Mesenchymal stem cell (in vitro differentiated cells and primary cell): ENCODE measurements around the gene MSLN.

Experiments
- DNase-seq: peaks from one replicate; pipeline ENCODE4 v3.0.0-alpha.2; 2013
- H2AFZ ChIP-seq: one replicate; pipeline ENCODE4 v1.6.1; 2013; ENCODE audit warnings: low read depth, mild to moderate bottlenecking, control low read depth, inconsistent platforms, low read length, moderate library complexity
- H2AK5ac ChIP-seq: 2 replicates; pipeline ENCODE4 v1.6.1; 2013; ENCODE audit warnings: low read length, moderate library complexity, mild to moderate bottlenecking, inconsistent platforms; ENCODE audit not compliant: severe bottlenecking
- H2BK120ac ChIP-seq: one replicate; pipeline ENCODE4 v1.6.1; 2013; ENCODE audit warnings: low read depth, mild to moderate bottlenecking, inconsistent platforms, low read length, moderate library complexity
- H2BK12ac ChIP-seq, 2 experiments: one replicate each; pipeline ENCODE4 v1.6.1; 2013; ENCODE audit warnings: inconsistent platforms in 2 of 2, low read length in 2 of 2, mild to moderate bottlenecking in 2 of 2, moderate library complexity in 2 of 2, control low read depth in 1 of 2
- H2BK15ac ChIP-seq: one replicate; pipeline ENCODE4 v1.6.1; 2013; ENCODE audit warnings: mild to moderate bottlenecking, low read depth, inconsistent platforms; ENCODE audit not compliant: poor library complexity, severe bottlenecking
- H2BK5ac ChIP-seq: 2 replicates; pipeline ENCODE4 v1.6.1; 2013; ENCODE audit warnings: low read depth, mild to moderate bottlenecking, low read length, control low read depth, inconsistent platforms; ENCODE audit not compliant: poor library complexity, severe bottlenecking
- H3K14ac ChIP-seq, 2 experiments: one replicate each; pipeline ENCODE4 v1.6.1; 2013; ENCODE audit warnings: inconsistent platforms in 2 of 2, low read length in 2 of 2, control low read depth in 1 of 2, mild to moderate bottlenecking in 1 of 2, moderate library complexity in 1 of 2
- H3K18ac ChIP-seq, 2 experiments: one replicate each; pipeline ENCODE4 v1.6.1; 2013; ENCODE audit warnings: inconsistent platforms in 2 of 2, low read length in 2 of 2, control low read depth in 1 of 2, low read depth in 1 of 2, mild to moderate bottlenecking in 1 of 2
- H3K23ac ChIP-seq, 2 experiments: one replicate each; pipeline ENCODE4 v1.6.1; 2013; ENCODE audit warnings: inconsistent platforms in 2 of 2, low read length in 2 of 2, mild to moderate bottlenecking in 2 of 2, moderate library complexity in 2 of 2, control low read depth in 1 of 2
- H3K27ac ChIP-seq: 2 replicates; pipeline ENCODE4 v1.5.1; 2013; ENCODE audit warnings: mild to moderate bottlenecking, moderate library complexity, low read length, control low read depth, inconsistent platforms; ENCODE audit not compliant: poor library complexity, severe bottlenecking
- H3K27me3 ChIP-seq, 2 experiments: 2 replicates each; pipeline versions ENCODE4 v1.6.1 to v1.7.0; 2013; ENCODE audit warnings: low read length in 2 of 2, mild to moderate bottlenecking in 2 of 2, moderate library complexity in 2 of 2, control low read depth in 1 of 2, inconsistent platforms in 1 of 2; ENCODE audit not compliant: control insufficient read depth in 1 of 2, insufficient read depth in 1 of 2
- H3K36me3 ChIP-seq, 2 experiments: 2 replicates each; pipeline versions ENCODE4 v1.6.1 to v1.7.0; 2013; ENCODE audit warnings: low read length in 2 of 2, control low read depth in 1 of 2, inconsistent platforms in 1 of 2, low read depth in 1 of 2, mild to moderate bottlenecking in 1 of 2; ENCODE audit not compliant: insufficient read depth in 2 of 2, control insufficient read depth in 1 of 2
- H3K4ac ChIP-seq, 2 experiments: one replicate each; pipeline ENCODE4 v1.6.1; 2013; ENCODE audit warnings: inconsistent platforms in 2 of 2, low read length in 2 of 2, mild to moderate bottlenecking in 2 of 2, moderate library complexity in 2 of 2, control low read depth in 1 of 2, low read depth in 1 of 2
- H3K4me1 ChIP-seq: 2 replicates; pipeline ENCODE4 v1.6.1; 2013; ENCODE audit warnings: low read depth, low read length, control low read depth; ENCODE audit not compliant: control insufficient read depth, insufficient read depth
- H3K4me2 ChIP-seq: 2 replicates; pipeline ENCODE4 v1.6.1; 2013; ENCODE audit warnings: low read length, mild to moderate bottlenecking, inconsistent platforms; ENCODE audit not compliant: poor library complexity, severe bottlenecking
- H3K4me3 ChIP-seq, 2 experiments: 2 replicates each; pipeline versions ENCODE4 v1.5.1 to v1.7.0; 2013; ENCODE audit warnings: low read length in 2 of 2, mild to moderate bottlenecking in 2 of 2, control low read depth in 1 of 2, low read depth in 1 of 2; ENCODE audit not compliant: insufficient read depth in 1 of 2
- H3K79me1 ChIP-seq: replicated peaks from 2 replicates; pipeline ENCODE4 v1.6.1; 2013; ENCODE audit warnings: mild to moderate bottlenecking, control low read depth, low read length, inconsistent platforms; ENCODE audit not compliant: poor library complexity, severe bottlenecking
- H3K9ac ChIP-seq: 2 replicates; pipeline ENCODE4 v1.7.0; 2013; ENCODE audit warnings: mild to moderate bottlenecking, low read length, moderate library complexity
- H3K9me3 ChIP-seq: 2 replicates; pipeline ENCODE4 v1.7.0; 2013; ENCODE audit warnings: mild to moderate bottlenecking, low read length; ENCODE audit not compliant: control insufficient read depth
- H4K8ac ChIP-seq: one replicate; pipeline ENCODE4 v1.6.1; 2013; ENCODE audit warnings: inconsistent platforms, mild to moderate bottlenecking, low read length, moderate library complexity
- H4K91ac ChIP-seq: one replicate; pipeline ENCODE4 v1.6.1; 2013; ENCODE audit warnings: mild to moderate bottlenecking, low read length, inconsistent platforms
- WGBS: methylation state at CpG from one replicate; pipeline ENCODE4 v1.1.7; 2013; ENCODE audit warnings: mixed read lengths; 5-methylcytosine and 5-hydroxymethylcytosine counted together

Gene MSLN

DNA sequence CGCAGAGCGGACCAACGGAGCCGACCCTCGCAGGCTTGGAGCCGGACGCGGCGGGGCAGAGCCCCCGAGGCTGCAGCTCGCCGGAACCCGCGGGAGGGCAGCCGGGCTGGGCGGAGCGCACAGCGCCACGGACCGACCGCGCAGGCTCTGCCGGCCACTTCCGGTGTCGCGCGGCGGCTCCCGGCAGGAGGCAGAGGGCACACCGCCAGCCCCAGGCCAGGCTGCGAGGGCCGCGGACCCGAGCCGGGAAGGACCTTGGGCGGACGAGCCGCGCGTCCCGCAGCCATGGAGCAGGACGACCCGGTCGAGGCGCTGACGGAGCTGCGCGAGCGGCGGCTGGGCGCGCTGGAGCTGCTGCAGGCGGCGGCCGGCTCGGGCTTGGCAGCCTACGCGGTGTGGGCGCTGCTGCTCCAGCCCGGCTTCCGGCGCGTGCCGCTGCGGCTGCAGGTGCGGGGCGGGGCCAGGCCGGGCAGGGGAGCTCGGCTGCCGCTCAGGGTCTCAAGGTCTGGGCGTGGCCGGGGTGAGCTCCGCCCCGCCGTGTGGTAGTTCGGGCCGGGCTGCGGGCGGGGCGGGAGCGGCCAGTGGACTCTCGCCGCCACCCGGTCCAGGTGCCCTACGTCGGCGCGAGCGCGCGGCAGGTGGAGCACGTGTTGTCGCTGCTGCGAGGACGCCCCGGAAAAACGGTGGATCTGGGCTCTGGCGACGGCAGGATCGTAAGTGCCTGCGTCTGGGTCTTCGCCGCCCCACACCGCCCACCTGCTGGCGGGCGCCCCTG lies 39.4 kb upstream of the MSLN start, which contains the start of gene ANTKMT:
TSS of gene ANTKMT (plus strand) at position 157 of the 775 bp plus-strand sequence. CDS start at position 286, 129 bp downstream.
- H3K36me3 ChIP-seq = peaks cover 0 to 45% of the 10 kb centered on the region in 2 experiments
- H3K18ac ChIP-seq = peak within 1 kb of the TSS; percentile 99
- H3K23ac ChIP-seq = peak within 1 kb of the TSS in 1 of 2 experiments; percentile 97
- peaks cover 0 to 11% of the 10 kb centered on the region in 2 experiments for H3K27me3 ChIP-seq
- peaks cover 26% of the 10 kb centered on the region for H3K79me1 ChIP-seq
- peak within 1 kb of the TSS; percentile 21 for H2AK5ac ChIP-seq
- 14% methylated on average over 97 of the region's 106 CpGs for WGBS
- peak within 1 kb of the TSS; percentile 99 for H4K91ac ChIP-seq
- peak within 1 kb of the TSS; percentile 97 to 100 for H3K4ac ChIP-seq
- no peaks in the 10 kb centered on the region for H3K9me3 ChIP-seq
- H3K9ac ChIP-seq = peak within 1 kb of the TSS; percentile 90
- H3K27ac ChIP-seq = peak within 1 kb of the TSS; percentile 80
- H2AFZ ChIP-seq = peak within 1 kb of the TSS; percentile 98
- H4K8ac ChIP-seq = peak within 1 kb of the TSS; percentile 99
- H3K14ac ChIP-seq = peak within 1 kb of the TSS in 1 of 2 experiments; percentile 99
- peak within 1 kb of the TSS; percentile 91 for H2BK120ac ChIP-seq
- peak within 1 kb of the TSS; percentile 97 for H3K4me2 ChIP-seq
- peak within 1 kb of the TSS; percentile 90 for H3K4me3 ChIP-seq
- H2BK15ac ChIP-seq = peak within 1 kb of the TSS; percentile 78
- peak within 1 kb of the TSS; percentile 12 to 88 for H2BK12ac ChIP-seq
- DNase-seq = peak; percentile 75
- peaks cover 51% of the 10 kb centered on the region for H3K4me1 ChIP-seq
- peak within 1 kb of the TSS; percentile 74 for H2BK5ac ChIP-seq

DNA sequence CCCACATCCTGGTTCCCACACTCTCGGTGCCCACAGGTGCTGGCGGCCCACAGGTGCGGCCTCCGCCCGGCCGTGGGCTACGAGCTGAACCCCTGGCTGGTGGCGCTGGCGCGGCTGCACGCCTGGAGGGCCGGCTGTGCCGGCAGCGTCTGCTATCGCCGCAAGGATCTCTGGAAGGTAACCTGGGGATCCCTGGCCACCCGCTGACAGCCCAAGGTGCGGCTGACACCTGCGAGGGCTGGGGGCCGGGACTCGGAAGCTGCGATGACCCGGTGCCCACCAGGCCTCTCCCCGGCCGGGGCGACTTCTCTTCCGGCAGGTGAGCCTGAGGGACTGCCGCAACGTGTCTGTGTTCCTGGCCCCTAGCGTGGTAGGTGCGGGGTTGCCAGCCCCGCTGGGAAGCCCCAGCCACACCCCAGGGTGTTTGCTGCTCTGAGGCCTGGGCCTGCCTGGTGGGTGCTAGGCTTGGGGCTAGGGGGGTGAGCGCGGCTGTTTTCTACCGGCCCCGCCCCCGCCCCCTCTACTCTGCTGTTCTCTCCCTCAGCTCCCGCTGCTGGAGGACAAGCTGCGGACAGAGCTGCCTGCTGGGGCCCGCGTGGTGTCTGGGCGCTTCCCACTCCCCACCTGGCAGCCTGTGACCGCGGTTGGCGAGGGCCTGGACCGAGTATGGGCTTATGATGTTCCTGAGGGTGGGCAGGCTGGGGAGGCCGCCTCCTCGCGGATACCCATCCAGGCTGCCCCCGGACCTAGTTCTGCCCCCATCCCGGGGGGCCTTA lies 38.6 kb upstream of the MSLN start:
- Histone ChIP-seq H4K91ac (peak overlapping the region; percentile 99), H4K8ac (no peak overlapping the region), H3K27me3 (peaks cover 0 to 15% of the 10 kb centered on the region in 2 experiments), H3K4me3 (peak overlapping the region; percentile 90), H3K9me3 (no peaks in the 10 kb centered on the region), H3K4ac (peak overlapping the region; percentile 29 to 97), H3K9ac (peak overlapping the region; percentile 90), H3K14ac (peak overlapping the region in 1 of 2 experiments; percentile 99), H3K27ac (no peak overlapping the region), H2BK15ac (peak overlapping the region; percentile 32), H3K36me3 (peaks cover 0 to 39% of the 10 kb centered on the region in 2 experiments), H3K79me1 (peaks cover 23% of the 10 kb centered on the region), H3K18ac (peak overlapping the region in 1 of 2 experiments; percentile 99), H3K23ac (no peak overlapping the region), H2BK120ac (no peak overlapping the region), H2BK12ac (peak overlapping the region in 1 of 2 experiments; percentile 21), H2AK5ac (peak overlapping the region; percentile 13), H3K4me1 (peaks cover 49% of the 10 kb centered on the region), H3K4me2 (peak overlapping the region; percentile 97), H2AFZ (no peak overlapping the region), H2BK5ac (no peak overlapping the region)
- 93% methylated on average over 46 of the region's 51 CpGs for WGBS
- DNase-seq = no peak

DNA sequence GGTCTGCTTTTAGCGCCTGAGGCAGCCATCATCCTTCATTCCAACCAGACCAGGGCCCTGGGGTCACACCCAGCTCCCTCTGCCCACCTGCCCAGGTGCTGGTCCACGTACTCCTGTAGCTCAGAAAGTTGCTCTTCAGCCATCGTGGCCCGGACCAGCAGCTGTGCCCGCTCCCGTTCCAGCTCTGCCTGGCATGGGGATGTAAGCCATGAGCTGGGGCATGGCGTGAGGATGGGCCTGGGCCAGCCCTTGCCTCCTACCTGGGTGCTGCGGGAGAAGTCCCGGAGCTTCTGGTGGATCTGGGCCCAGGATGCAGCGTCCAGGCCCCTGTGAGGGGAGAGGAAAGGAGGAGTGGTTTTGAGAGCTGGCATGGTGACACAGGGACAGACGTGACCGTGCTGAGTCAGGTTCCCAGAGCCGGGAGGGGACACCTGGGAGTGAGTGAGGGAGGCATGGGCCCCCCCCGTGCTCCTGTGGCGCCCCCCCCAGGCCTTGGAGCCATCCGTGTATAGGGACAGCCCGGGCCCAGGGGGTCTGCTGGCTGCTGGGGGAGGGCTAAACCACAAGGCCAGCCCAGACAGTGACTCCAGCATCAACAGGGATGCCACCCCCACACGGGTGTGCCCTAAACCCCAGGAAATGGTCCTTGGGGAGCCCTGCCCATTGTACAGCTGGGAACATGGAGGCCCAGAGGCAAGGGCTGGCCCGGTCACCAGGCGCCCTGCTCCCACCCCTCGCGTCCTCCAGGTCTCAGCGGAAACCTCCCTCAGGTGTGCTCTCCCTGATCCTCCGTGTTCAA lies 37.5 kb upstream of the MSLN start:
- Histone ChIP-seq H2AFZ (no peak overlapping the region), H2BK120ac (no peak overlapping the region), H2BK15ac (no peak overlapping the region), H4K8ac (no peak overlapping the region), H3K27ac (no peak overlapping the region), H3K4me2 (no peak overlapping the region), H3K9me3 (no peaks in the 10 kb centered on the region), H4K91ac (no peak overlapping the region), H2BK5ac (no peak overlapping the region), H3K27me3 (peaks cover 0 to 19% of the 10 kb centered on the region in 2 experiments), H3K4me3 (no peak overlapping the region), H3K4ac (no peak overlapping the region), H3K9ac (no peak overlapping the region), H3K18ac (no peak overlapping the region), H3K23ac (no peak overlapping the region), H3K79me1 (peaks cover 22% of the 10 kb centered on the region), H3K36me3 (peaks cover 0 to 30% of the 10 kb centered on the region in 2 experiments), H2BK12ac (no peak overlapping the region), H3K4me1 (peaks cover 53% of the 10 kb centered on the region), H2AK5ac (no peak overlapping the region), H3K14ac (no peak overlapping the region)
- DNase-seq = no peak
- WGBS = 95% methylated on average over 22 of the region's 24 CpGs
